CD4-positive, alpha-beta T cell treated with Interleukin-6 for 4 hours (primary cell): ENCODE measurements around the gene RPL27A.

Experiments used
- DNase-seq: peaks from one replicate; pipeline ENCODE4 v3.0.0-alpha.2; 2020; ENCODE audit warnings: mixed read lengths

RPL27A gene

DNA sequence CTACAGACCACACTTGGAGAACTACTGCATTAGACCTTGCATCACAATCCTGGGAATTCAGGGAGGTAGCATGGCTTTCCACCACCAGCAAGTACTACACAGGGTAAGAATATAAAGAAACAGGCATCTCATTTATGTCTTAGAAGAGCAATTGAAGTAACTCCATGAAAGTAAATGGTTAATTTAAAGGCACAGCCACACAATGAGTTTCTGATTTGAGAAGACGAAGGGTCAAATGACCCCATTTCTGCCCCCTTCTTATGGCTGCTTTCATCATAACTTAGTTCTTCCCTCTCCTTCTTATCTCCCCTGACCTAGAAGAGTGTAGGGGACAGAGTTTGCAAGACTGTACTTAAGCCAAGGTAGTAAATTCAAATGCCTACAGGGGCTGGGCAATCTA lies 6.1 kb upstream of the RPL27A start:
- no peak for DNase-seq

DNA sequence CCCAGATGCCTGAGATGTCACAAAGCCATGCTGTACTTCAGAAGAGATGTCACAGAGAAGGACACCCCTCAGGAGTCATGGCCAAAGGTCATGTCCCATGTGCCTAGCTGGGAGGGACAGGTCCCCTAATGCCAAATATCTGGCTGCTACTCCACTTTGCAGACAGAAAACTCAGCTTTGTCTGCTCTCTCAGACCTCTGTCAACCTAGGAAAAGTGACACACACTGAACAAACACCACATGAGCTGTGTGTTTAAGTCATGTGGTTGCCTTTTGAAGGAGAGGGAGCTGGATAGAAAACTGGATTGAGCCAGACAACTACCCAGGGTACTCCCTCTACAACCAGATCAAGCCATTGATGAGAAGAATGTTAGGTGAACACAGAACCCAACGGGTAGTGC lies 3.6 kb upstream of the RPL27A start:
- no peak for DNase-seq

DNA sequence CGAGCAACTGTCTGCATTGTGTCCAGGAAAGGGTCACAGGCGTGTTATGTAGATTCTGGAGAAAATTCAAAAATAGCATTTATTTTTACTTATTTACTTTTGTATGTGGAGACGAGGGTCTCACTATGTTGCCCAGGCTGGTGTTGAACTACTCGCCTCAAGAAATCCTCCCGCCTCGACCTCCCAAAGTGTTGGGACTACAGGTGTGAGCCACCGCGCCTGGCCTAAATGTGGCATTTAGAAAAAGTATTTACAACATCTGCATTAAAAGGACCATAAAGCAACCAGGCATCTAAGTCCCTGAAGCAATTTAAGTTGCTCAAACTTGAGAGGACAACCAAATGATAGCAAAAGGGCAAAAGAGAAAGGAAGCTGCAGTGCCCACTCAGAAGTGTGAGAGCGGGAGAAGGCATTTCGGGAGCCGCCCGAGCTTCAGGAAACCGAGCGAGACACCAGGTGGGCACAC lies 722 bp upstream of the RPL27A start:
- no peak for DNase-seq

DNA sequence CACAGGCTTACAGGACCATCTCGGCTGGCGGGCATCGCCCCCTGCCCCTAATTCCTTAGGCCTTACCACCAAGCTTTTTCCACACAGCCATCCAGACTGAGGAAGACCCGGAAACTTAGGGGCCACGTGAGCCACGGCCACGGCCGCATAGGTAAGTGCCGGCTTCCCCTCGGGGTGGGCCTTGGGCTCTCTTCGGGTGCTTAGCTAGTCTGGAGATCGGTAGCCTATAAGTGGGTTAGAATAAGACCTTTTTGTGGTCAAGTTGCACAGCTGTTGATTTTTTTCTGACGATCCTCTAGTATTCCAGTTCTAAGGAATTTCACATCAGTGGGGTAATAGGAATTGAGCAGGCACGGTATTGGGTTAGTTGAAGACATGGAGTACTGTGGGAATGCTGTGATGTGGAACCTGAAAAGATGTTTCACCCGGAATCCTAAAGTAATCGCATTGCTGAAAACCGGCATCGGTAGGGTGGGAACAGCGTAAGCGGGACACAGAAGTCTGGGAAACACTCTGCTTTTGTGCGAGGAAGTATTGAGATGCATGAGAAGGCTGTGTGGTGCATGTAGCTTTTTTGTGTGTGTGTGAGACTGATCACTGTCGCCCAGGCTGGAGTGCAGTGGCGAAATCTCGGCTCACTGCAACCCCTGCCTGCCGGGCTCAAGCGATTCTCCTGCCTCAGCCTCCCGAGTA lies 669 bp downstream of the RPL27A start:
- no peak for DNase-seq

DNA sequence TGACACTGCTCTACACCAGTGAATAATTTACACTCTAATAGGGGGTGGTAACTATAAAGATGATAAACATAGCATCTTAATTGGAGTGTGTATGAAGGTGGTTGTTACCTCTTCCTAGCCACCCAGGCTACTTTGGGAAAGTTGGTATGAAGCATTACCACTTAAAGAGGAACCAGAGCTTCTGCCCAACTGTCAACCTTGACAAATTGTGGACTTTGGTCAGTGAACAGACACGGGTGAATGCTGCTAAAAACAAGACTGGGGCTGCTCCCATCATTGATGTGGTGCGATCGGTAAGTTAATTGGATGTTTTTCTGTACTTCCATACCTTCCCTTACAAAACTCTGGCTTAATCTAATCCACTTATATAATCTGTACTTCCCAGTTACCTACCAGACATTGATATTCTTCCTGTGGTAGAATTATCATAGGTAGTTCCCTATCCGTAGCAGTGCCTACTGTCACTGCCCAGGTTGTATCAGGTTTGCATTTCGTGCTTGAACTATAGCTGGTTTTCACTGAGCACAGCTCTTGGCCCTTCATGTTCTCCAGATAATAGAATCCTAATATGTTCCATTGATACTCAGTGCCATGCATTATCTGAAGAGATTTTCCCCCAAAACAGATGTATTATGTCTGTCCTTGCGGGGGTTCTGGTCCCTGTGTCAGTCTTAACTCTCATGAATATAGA lies 2.2 kb downstream of the RPL27A start:
- DNase-seq: no peak

DNA sequence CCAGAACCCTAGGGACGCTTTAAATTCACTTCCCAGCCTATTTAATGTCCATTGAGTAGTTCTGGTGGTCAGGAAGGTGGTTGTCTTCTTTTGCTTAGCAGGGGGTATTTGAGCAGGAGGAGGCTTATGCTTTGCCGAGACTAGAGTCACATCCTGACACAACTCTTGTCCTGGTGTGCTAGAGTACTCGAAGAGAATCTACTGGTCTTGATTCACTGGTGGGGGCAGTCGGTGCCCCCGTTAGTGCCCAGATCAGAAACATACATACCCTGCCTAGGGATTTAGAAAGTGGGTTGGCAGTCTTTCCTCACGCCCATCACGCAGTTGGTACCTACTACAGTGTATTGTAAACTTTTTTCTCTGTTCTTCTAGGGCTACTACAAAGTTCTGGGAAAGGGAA lies 2.7 kb downstream of the RPL27A start:
- DNase-seq: no peak

DNA sequence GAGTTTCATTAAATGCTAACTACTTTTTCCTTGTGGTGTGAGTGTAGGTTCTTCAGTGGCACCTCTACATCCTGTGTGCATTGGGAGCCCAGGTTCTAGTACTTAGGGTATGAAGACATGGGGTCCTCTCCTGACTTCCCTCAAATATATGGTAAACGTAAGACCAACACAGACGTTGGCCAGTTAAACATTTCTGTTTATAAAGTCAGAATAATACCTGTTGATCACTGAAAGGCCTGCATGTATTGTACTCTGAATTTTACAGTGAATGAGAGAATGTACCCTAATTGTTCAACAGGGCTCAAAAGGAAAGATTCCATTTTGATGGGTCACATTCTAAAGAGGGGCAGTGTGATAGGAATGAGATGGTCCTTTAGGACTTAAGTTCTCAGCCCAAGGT lies 3.2 kb downstream of the RPL27A start:
- DNase-seq: no peak

DNA sequence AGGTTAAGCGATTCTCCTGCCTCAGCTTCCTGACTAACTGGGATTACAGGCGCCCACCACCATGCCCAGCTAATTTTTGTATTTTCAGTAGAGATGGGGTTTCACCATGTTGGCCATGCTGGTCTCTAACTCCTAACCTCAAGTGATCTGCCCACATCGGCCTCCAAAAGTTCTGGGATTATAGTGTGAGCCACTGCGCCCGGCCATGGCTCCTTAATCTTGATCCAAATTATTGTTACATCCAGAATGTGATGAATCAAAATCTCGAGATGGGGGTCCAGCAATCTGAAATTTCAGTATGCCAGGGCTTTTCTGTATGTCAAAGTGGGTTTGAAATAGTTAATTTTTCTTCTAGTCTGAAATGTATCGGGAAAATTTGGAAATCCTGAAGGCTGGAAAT lies 3.7 kb downstream of the RPL27A start:
- DNase-seq: no peak

DNA sequence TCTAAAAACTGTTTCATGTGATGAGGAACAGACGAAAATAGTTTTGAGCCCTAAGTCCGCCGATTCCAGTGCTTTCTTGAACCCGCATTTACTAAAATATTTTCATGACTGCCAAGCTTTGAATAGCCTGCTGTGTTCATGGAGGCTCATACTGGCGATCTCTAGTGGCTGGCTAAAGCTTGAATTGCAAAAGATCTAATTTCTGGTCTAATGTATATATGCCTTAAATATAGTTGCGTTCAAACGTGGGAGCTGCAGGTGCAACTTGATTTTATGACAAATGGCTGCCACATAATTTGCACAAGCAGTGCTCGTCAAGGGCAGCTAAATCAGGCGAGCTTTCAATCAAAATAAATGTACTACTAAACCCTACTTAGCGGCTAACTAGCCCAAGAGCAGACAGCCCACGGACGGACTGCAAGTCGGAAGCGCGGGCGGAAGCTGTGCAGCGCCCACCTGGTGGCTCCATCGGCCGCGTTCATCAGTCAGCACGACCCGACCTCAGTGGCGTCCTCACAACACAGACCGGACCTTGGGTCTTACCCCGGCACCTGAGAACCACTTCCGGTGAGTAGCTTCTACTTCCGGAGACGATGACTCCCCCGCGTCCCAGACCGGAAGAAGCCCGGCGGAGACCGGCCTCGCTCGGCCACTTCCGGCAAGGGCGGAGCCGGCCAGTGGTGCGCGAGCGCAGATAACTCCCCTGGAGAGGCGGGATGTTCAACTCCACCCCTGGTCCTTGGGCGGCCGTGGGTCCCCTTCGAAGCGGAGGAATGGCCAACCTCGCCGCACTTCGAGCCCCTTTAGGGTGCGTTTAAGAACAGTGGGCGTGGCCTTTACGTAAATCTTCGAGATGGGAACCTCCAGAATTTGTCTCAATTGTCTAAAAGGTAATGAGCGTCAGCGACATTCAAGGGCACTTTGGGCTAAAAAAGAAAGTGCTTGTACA lies 6.1 kb downstream of the RPL27A start:
- DNase-seq: peak; percentile 84

DNA sequence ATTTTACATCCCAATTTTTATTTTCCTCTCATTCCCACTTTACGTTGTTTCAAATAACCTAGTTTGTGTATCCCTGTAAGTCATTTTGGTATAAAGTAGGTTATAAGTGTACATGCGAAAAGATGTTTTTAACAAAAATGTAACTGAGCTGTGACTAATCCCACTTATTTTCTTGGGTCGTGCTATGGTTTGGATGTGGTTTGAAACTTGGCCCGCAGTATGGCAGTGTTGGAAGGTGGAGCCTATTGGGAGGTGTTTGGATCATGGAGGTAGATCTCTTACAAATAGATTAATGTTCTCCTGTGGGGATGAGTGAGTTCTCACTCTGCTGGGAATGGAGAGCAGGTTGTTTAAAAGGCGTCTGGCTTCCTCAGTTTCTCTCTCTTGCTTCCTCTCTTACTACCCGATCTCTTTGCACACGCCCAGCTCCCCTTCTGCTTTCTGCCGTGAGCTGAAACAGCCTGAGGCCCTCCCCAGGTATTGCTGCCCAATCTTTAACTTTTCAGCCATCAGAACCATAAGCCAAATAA lies 7.2 kb downstream of the RPL27A start:
- DNase-seq: no peak

DNA sequence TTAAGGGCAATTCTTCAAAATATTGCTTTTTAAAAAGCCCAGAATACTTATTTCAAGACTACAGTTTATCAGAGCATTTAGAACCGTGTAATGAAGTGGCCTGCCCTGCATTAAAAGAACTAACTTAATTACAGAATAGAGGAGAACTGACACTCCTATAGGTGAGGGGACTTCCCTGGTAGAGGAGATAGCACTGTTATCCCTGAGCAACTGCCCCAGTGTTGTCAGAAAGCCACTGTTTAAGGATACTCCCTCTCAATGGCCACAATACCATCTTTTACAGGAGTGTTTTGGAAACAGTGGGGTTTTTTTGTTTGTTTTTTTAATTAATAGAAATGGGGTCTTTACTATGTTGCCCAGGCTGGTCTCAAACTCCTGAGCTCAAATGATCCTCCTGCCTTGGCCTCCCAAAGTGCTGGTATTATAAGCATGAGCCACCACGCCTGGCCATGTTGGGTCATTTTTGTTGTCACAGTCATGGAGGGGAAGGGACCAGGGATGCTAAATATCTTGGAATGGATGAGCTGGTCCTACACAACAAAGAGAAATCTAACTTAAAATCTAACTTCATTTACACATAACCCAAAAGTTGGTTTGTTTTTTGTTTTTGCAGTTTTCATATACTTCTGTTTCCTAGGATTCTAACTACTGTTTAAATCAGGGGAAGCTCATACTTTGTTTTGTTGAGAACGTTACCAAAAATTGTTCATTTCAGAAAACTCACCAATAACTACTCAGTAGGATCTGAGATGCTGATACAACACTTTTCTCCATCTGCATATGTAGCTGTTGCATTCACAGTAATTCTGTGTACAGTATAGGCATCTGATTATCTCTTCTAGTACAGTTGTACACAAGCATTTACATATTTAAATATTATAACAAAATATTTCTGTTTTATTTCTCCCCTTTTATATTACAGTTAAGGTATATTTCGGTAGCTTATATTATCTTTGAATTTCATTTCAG lies 8.1 kb downstream of the RPL27A start:
- no peak for DNase-seq

DNA sequence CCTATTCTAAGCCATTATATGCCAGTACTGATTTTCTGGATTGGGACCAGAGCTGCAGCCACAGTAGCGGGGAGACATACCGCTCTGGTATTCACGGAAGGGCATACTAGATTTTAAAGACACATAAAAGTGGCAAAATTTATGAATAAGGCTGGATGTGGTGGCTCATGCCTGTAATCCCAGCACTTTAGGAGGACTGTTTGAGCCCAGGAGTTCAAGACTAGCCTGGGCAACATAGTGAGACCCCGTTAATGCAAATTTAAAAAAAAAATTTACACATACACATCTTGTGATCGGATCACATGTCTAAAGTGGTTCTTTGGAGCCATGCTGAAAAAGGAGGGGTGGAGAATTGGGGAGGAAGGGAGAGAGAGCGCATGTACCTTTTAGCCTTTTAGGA lies 9.0 kb downstream of the RPL27A start:
- no peak for DNase-seq

DNA sequence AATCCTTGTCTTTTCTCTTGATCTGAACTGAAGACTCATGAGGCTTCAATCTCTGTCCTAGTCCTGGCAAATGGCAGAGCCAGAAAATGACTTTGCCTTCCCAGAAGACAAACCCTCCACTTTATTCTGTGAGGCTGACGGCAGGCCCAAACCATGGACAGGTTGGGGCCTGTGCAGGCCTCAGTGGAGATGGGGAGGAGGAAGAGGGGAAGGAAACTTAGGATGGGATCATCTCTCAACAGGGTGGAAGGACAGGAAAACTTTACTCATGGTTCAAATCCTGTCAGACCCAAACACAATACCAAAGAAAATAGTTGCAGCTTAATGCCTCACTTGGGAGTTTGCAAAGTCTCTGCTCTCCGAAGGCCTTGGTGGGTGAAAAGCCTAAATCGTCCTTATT lies 9.8 kb downstream of the RPL27A start:
- no peak for DNase-seq

DNA sequence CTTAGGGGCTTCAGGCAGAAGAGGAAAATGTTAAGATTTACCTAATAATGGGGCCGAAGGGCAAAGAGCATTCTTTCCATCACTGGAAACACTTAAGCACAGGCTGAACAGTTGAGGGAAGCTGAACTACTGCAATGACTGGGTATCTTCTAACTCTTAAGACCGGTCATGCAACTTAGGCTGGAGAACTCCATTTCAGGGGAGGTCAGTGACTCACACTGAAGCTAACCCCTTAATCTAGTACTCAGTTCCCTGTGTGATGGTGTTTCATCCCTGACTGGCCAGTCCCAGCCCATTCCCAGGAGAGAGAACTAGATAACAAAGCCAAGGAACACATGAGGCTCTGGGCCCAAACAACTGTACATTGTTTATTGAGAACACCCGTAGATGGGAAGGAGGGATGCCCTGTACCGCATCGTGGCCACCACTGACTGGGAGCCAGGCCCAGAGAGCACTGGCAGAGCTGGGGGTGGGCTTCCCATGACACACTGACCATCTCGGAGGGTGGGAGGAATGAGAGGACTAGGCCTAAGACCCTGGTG lies 10.5 kb downstream of the RPL27A start:
- no peak for DNase-seq

DNA sequence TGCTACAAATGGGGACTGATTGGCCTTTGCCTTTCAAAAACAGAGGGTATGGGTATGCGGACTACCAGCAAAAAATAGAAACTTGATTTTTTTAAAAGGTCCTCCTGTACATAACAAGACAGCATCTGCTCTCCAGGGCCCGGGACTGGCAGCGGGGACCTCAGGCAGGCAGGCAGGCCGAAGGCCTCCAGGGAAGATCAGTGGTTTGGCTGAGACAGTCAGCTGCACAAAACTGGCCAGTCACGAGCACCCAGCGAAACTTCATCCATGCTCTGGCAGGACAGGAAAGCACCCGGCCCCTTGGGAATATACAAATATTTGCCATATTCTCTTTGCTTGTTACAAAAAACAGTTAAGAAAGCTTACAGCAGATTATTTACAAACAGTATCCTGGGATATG lies 11.0 kb downstream of the RPL27A start:
- DNase-seq: no peak

DNA sequence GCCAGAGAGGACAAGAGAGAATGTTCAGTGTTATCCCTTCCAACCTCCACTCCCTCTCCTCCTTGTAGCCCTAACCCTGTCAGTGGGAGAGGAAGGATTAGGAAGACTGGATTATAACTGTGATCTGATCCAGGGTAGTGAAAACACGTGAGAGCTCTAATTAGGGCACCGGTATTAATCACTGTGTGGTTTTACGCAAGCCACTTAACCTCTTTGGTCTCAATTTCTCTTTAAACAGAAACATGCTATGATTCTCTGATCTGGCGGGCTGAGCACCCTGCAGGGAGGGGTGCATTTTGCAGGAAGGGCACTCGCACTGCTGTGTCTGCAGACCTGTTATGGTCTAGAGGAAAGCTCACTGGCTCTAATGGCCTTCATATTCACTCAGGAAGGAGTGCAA lies 11.5 kb downstream of the RPL27A start:
- no peak for DNase-seq

DNA sequence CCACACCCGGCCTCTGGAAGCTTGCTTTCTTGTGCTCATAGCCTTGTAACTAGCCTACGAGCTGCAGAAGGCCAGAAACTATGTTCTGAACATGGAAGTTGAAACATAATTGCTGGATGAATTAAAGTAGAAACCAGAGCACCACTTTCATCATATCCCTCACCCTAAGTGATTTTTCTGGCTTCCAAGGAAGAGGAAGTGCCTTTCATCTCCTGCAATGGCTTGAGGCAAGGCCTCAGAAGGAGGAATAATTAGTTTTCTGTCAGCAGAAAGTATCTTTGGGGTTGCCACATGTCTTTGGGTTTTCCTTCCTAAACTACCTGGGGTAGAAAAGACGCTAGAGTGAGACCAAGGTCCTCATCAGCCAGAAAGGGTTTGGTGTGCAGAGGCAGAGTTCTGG lies 14.5 kb downstream of the RPL27A start:
- DNase-seq: no peak

DNA sequence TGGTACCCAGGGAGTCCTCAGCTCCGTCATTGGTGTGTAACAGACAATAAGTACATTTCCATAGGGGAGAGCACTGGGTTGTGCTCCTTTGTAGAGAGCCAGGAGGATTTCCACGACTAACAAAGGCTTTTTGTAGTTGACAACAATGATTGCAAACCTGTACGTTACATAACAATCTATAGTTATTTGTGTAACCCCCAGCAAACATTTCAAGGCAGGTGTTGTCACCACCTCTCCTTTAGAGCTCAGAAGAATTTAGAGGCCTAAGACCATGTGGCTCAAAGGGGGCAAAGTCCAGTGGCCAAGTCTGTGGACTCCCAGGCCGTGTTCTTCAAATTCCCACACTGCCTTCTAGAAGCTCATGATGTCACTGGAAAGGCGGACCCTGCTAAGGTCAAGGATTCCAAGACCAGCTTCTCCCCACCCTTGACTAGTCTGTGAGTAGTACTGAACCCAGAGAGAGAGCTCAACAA lies 15.8 kb downstream of the RPL27A start:
- DNase-seq: no peak

DNA sequence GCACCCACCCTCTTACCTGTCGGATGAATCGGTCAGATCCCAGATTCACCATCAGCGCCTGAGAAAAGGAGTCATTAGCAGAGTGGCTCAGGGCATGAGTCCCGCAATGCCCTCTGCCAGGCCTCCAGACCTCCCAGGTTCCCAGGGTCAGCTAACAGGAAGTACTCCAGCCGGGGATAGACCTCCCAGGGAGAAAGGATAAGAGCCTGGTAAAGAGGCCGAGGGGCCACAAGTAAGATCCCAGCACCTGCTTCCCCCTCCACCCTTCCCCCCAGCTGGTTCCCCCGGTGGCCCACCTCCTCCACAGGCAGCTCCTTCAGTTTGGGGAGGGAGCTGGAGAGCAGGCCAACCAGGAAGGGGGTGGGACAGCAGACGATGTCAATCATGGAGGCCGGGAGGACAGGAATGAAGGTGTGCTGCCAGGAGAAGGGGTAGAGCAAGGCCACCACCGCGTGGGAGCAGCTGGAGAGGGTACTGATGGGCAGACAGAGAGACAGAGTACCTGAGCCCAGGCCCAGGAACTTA lies 16.4 kb downstream of the RPL27A start:
- no peak for DNase-seq

DNA sequence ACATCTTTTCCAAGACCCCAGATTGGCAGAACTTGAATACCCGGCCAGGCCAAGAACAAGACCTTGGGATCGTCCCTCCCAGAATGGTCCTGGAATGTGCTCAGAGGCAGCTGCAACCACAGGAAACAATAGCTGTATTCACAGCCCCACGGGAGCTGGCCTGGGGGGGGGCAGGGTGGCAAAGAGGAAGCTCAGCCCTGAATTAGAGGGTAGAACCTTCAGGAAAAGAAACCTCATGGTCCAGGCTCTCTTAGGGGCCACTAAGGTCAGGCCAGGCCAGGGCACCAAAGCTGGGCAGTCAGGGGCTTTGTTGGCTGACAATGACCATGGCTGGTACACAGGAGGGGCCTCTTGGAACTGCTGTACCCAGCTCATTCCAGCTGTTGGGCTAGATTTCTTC lies 17.3 kb downstream of the RPL27A start:
- DNase-seq: no peak

DNA sequence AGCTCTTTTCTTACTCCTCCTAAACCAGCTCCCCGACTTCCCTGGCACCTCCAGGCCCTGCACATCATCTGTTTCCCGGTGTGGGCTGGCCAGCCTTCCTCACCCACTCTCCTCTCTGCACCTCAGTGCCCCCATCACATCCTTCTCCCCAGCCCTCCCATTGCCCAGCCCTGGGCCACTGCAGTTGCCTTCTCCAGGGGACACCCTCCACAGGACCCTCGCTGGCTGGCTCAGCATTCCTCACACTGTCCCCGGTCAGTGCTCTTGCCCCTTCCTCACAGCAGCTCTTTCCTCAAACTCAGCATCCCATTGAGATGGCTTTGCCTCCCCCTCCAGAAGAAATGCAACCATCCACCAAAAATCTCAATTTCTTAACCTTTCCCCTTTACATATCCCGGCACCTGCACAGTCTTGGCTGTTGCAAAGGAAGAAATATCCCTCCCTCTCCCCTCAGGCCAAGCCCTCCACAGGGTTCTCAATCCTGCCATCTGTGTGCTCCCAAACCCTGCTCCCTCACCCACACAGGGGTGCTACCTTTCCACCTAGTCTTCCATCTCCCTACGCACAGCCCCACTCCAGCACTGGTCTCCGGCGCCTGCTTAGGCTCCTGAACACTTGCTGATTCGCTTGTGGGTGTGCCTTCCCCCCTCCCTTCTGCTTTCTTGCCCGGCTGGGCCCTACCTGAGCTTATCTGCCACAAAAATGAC lies 19.5 kb downstream of the RPL27A start:
- DNase-seq: no peak
